Measurements from ENCODE around the gene RGS1. TPM values are rescaled to one million over a fixed set of nuclear protein-coding genes. Genes with fewer than 3 reads are reported as not detected.

RGS1 gene
- polyA plus RNA-seq, 4 donors = 0.68 to 8.0 (median 3.2) TPM

- DNase-seq (ENCODE audit: low read depth in 4 of 4, low spot score in 2 of 4) = no peak
Measured at GRCh38 chr1:192609110-192610079, 33.8 kb downstream of the RGS1 start.

GRCh38 chr1:192610112-192610889 is 34.7 kb downstream of the RGS1 start:
- no peak for DNase-seq (ENCODE audit: low read depth in 4 of 4, low spot score in 2 of 4)

GRCh38 chr1:192615055-192615454 is 39.5 kb downstream of the RGS1 start:
- DNase-seq (ENCODE audit: low read depth in 4 of 4, low spot score in 2 of 4) = no peak

GRCh38 chr1:192620071-192620635 is 44.6 kb downstream of the RGS1 start:
- no peak for DNase-seq (ENCODE audit: low read depth in 4 of 4, low spot score in 2 of 4)

- DNase-seq (ENCODE audit: low read depth in 4 of 4, low spot score in 2 of 4) = no peak
Measured at GRCh38 chr1:192626366-192627179, 51.0 kb downstream of the RGS1 start.

GRCh38 chr1:192627901-192628300 is 52.3 kb downstream of the RGS1 start:
- DNase-seq (ENCODE audit: low read depth in 4 of 4, low spot score in 2 of 4) = no peak

- DNase-seq (ENCODE audit: low read depth in 4 of 4, low spot score in 2 of 4) = no peak
Measured at GRCh38 chr1:192628396-192629057, 53.0 kb downstream of the RGS1 start.

- DNase-seq (ENCODE audit: low read depth in 4 of 4, low spot score in 2 of 4) = no peak
Measured at GRCh38 chr1:192629612-192630011, 54.0 kb downstream of the RGS1 start.

Other genes with a start within 250 kb of the RGS1 start
- not detected for gene RGS13, start 60.4 kb downstream of the RGS1 start, polyA plus RNA-seq (ENCODE audit: insufficient read length in 4 of 4)
- gene RGS2, start 233.3 kb downstream of the RGS1 start, polyA plus RNA-seq (ENCODE audit: insufficient read length in 4 of 4) = 10 to 100 TPM; 25.5 to 44.7 (median 37.2) TPM